BLaER1 treated with 17β-estradiol and CSF1 and Interleukin-3, amounts not matched to agents 10 nM and 100 nM (cell line): ENCODE measurements around the gene FAM83D.
A peak's percentile ranks its signal among the peaks of the same experiment; 100 is the strongest.

Source experiments
- H3K27ac ChIP-seq, 11 experiments: shearing (Covaris generic); formaldehyde crosslinking; 2 replicates each; pipeline ENCODE4 v1.8.1; 2022
- H3K27me3 ChIP-seq, 11 experiments: shearing (Covaris generic); formaldehyde crosslinking; 2 replicates each; pipeline ENCODE4 v1.8.1; 2022
- H3K36me3 ChIP-seq, 11 experiments: shearing (Covaris generic); formaldehyde crosslinking; 2 replicates each; pipeline ENCODE4 v1.8.1; 2022
- H3K4me1 ChIP-seq, 10 experiments: shearing (Covaris generic); formaldehyde crosslinking; 2 replicates each; pipeline ENCODE4 v1.8.1; 2022
- H3K4me2 ChIP-seq, 11 experiments: shearing (Covaris generic); formaldehyde crosslinking; 2 replicates each; pipeline ENCODE4 v1.8.1; 2022
- H3K4me3 ChIP-seq, 10 experiments: shearing (Covaris generic); formaldehyde crosslinking; 2 replicates each; pipeline ENCODE4 v1.8.1; 2022
- H3K9ac ChIP-seq, 11 experiments: shearing (Covaris generic); formaldehyde crosslinking; 2 replicates each; pipeline ENCODE4 v1.8.1; 2022
- H3K9me3 ChIP-seq, 11 experiments: shearing (Covaris generic); formaldehyde crosslinking; replicated peaks in 1 of 11; 2 replicates each; pipeline ENCODE4 v1.8.1; 2022
- H4K20me1 ChIP-seq, 11 experiments: shearing (Covaris generic); formaldehyde crosslinking; 2 replicates each; pipeline ENCODE4 v1.8.1; 2022
- Cebpa-rat ChIP-seq, 11 experiments: shearing (Covaris generic); IDR thresholded peaks; 2 replicates each; pipeline ENCODE4 v1.8.1; 2022

Gene FAM83D

GRCh38 chr20:38935967-38936407, 9.8 kb downstream of the FAM83D start:
- H3K27me3 ChIP-seq, result no peaks in the 10 kb centered on the region
- no peak overlapping the region for H3K9ac ChIP-seq
- no peaks in the 10 kb centered on the region for H3K9me3 ChIP-seq
- TF ChIP-seq Cebpa-rat (IDR thresholded peaks at IDR 0.05), result no peak
- no peak overlapping the region for H3K4me3 ChIP-seq
- peaks cover 0 to 100% (median 99%) of the 10 kb centered on the region in 11 experiments; a peak in 18 of 22 replicates for H4K20me1 ChIP-seq
- no peak overlapping the region for H3K27ac ChIP-seq
- H3K36me3 ChIP-seq, result peaks cover 4 to 100% (median 89%) of the 10 kb centered on the region in 11 experiments; a peak in 19 of 22 replicates
- peak overlapping the region in 2 of 11 experiments; percentile 3 to 24; a peak in 2 of 22 replicates for H3K4me2 ChIP-seq
- peaks cover 6 to 62% (median 33%) of the 10 kb centered on the region in 10 experiments; a peak in 18 of 20 replicates for H3K4me1 ChIP-seq

DNA sequence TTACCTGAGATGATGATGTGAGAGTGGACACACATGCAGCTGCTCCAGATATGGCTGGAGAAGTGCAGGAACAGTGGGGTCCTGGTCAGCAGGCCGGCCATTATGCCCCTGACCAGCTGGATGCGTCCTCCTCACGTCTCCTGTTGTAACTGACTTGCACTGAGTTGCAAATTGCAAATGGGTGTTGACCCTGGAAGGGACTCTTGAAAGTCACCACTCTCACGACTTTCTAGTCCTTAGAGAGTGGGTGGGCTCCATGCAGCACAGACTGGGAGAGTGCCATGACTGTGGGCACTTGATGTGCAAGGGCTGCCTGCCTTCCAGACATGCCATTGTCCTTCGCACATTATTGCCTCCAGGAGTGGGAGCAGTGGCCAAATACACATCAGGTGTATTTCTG, 10.8 kb downstream of the FAM83D start:
- Histone ChIP-seq H3K27me3 (no peaks in the 10 kb centered on the region), H3K27ac (no peak overlapping the region), H4K20me1 (peaks cover 0 to 100% (median 99%) of the 10 kb centered on the region in 11 experiments; a peak in 18 of 22 replicates), H3K36me3 (peaks cover 9 to 100% (median 89%) of the 10 kb centered on the region in 11 experiments; a peak in 21 of 22 replicates), H3K4me2 (peak overlapping the region in 5 of 11 experiments; percentile 3 to 25 (median 18); a peak in 2 of 22 replicates), H3K4me1 (peaks cover 6 to 52% (median 26%) of the 10 kb centered on the region in 10 experiments; a peak in 18 of 20 replicates), H3K4me3 (no peak overlapping the region), H3K9ac (no peak overlapping the region), H3K9me3 (no peaks in the 10 kb centered on the region)
- TF ChIP-seq Cebpa-rat (IDR thresholded peaks at IDR 0.05), result no peak

DNA sequence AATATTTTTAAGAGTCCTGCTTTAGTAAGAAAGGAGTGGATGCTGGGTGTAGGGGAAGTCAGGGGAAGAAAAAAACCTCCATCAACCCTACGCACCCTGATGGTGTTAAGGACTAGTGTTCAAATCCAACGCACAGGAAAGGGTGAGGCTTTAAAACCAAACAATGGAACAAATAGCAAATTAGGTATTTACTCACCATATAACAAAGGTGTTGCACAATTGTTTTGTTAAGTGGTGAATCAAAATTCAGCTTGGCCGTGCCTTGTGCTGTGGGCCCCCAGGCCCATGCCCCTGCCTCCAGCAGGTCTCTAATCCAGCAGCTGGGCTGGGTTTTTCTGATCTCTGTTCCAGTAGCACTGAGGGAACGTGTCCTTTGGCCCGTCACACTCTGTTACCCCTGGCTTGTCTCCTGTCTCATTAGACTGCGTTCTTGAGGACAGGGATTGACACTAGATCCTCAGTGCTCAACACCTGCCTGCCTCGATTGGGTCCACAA, 11.8 kb downstream of the FAM83D start:
- no peaks in the 10 kb centered on the region for H3K27me3 ChIP-seq
- H3K36me3 ChIP-seq, result peaks cover 14 to 100% (median 90%) of the 10 kb centered on the region in 11 experiments; a peak in 21 of 22 replicates
- H3K4me1 ChIP-seq, result peaks cover 6 to 42% (median 20%) of the 10 kb centered on the region in 10 experiments; a peak in 18 of 20 replicates
- H3K4me2 ChIP-seq, result peak overlapping the region in 3 of 11 experiments; percentile 3 to 18 (median 13); a peak in 4 of 22 replicates
- H3K4me3 ChIP-seq, result no peak overlapping the region
- 0 out of 22 replicates have a peak, but pooled peaks of 1 of the 11 experiments have one; percentile 20 for TF ChIP-seq Cebpa-rat (IDR thresholded peaks at IDR 0.05)
- no peak overlapping the region for H3K9ac ChIP-seq
- no peak overlapping the region for H3K27ac ChIP-seq
- H4K20me1 ChIP-seq, result peaks cover 0 to 100% (median 88%) of the 10 kb centered on the region in 11 experiments; a peak in 18 of 22 replicates
- H3K9me3 ChIP-seq, result no peaks in the 10 kb centered on the region

DNA sequence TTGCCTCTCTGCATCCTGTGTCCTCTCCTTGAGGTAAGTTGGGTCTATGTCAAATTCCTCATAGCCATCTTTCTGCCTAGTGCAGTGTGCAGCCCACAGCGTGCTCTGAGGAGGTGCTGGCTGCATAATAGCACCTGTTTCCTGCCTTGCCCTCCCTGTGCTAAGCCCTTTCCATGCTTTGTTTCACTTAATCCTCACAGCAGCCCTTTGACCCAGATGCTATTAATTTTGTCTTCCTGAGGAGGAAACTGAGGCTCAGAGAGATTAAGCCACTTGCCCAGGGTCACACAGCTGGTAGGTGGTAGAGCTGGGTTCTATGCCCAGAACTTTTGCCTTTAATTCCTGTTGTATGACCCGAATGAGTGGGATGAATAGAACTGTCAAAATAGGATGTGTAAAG, 13.5 kb downstream of the FAM83D start:
- no peak overlapping the region for H3K9ac ChIP-seq
- no peak overlapping the region for H3K4me3 ChIP-seq
- peaks cover 6 to 39% (median 20%) of the 10 kb centered on the region in 10 experiments; a peak in 17 of 20 replicates for H3K4me1 ChIP-seq
- no peak for TF ChIP-seq Cebpa-rat (IDR thresholded peaks at IDR 0.05)
- H4K20me1 ChIP-seq, result peaks cover 0 to 99% (median 77%) of the 10 kb centered on the region in 11 experiments; a peak in 18 of 22 replicates
- peaks cover 14 to 100% (median 92%) of the 10 kb centered on the region in 11 experiments; a peak in 21 of 22 replicates for H3K36me3 ChIP-seq
- no peaks in the 10 kb centered on the region for H3K27me3 ChIP-seq
- no peak overlapping the region for H3K4me2 ChIP-seq
- H3K9me3 ChIP-seq, result no peaks in the 10 kb centered on the region
- H3K27ac ChIP-seq, result no peak overlapping the region

GRCh38 chr20:38940644-38941043, 14.4 kb downstream of the FAM83D start:
- H3K9me3 ChIP-seq, result no peaks in the 10 kb centered on the region
- no peak overlapping the region for H3K4me3 ChIP-seq
- no peak overlapping the region for H3K27ac ChIP-seq
- peaks cover 0 to 95% (median 68%) of the 10 kb centered on the region in 11 experiments; a peak in 18 of 22 replicates for H4K20me1 ChIP-seq
- no peak overlapping the region for H3K9ac ChIP-seq
- H3K27me3 ChIP-seq, result no peaks in the 10 kb centered on the region
- no peak for TF ChIP-seq Cebpa-rat (IDR thresholded peaks at IDR 0.05)
- H3K36me3 ChIP-seq, result peaks cover 14 to 98% (median 96%) of the 10 kb centered on the region in 11 experiments; a peak in 21 of 22 replicates
- H3K4me1 ChIP-seq, result peaks cover 6 to 39% (median 19%) of the 10 kb centered on the region in 10 experiments; a peak in 17 of 20 replicates
- H3K4me2 ChIP-seq, result no peak overlapping the region

- Histone ChIP-seq H3K36me3 (peaks cover 14 to 98% (median 97%) of the 10 kb centered on the region in 11 experiments; a peak in 21 of 22 replicates), H3K9me3 (no peaks in the 10 kb centered on the region), H3K4me2 (no peak overlapping the region), H3K4me3 (no peak overlapping the region), H3K27ac (no peak overlapping the region), H4K20me1 (peaks cover 0 to 93% (median 60%) of the 10 kb centered on the region in 11 experiments; a peak in 18 of 22 replicates), H3K4me1 (peaks cover 0 to 27% (median 12%) of the 10 kb centered on the region in 10 experiments; a peak in 11 of 20 replicates), H3K9ac (no peak overlapping the region), H3K27me3 (no peaks in the 10 kb centered on the region)
- no peak for TF ChIP-seq Cebpa-rat (IDR thresholded peaks at IDR 0.05)
Measured at GRCh38 chr20:38941726-38942389, 15.6 kb downstream of the FAM83D start.

DNA sequence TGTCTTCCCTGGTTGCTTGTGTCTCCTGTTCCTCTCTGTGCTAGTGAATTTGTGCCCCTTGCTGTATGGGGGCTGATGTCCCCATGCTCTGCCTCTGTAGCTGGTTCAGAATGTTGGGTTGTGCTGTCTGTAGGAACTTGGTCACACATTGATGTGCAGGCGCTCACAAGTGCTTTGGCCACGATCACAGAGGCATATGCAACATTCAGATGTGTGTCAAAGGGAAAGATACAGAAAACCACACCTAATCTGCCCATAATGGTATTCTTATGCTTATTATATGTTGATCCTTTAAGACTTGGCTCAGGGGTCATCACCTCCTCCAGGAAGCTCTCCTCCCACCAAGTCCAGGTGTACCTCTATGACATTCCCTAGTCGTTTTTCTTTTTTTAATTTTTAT, 18.8 kb downstream of the FAM83D start:
- Histone ChIP-seq H3K9me3 (no peaks in the 10 kb centered on the region), H3K36me3 (peaks cover 21 to 98% (median 97%) of the 10 kb centered on the region in 11 experiments; a peak in 21 of 22 replicates), H3K4me1 (no peaks in the 10 kb centered on the region), H3K4me3 (no peak overlapping the region), H3K4me2 (no peak overlapping the region), H4K20me1 (peaks cover 0 to 81% (median 41%) of the 10 kb centered on the region in 11 experiments; a peak in 18 of 22 replicates), H3K27me3 (no peaks in the 10 kb centered on the region), H3K27ac (no peak overlapping the region), H3K9ac (no peak overlapping the region)
- no peak for TF ChIP-seq Cebpa-rat (IDR thresholded peaks at IDR 0.05)

GRCh38 chr20:38946836-38947235, 20.6 kb downstream of the FAM83D start:
- no peak for TF ChIP-seq Cebpa-rat (IDR thresholded peaks at IDR 0.05)
- no peaks in the 10 kb centered on the region for H3K27me3 ChIP-seq
- no peak overlapping the region for H3K4me3 ChIP-seq
- no peaks in the 10 kb centered on the region for H3K4me1 ChIP-seq
- H3K9ac ChIP-seq, result no peak overlapping the region
- peaks cover 14 to 98% (median 97%) of the 10 kb centered on the region in 11 experiments; a peak in 21 of 22 replicates for H3K36me3 ChIP-seq
- H3K4me2 ChIP-seq, result no peak overlapping the region
- H3K27ac ChIP-seq, result no peak overlapping the region
- H4K20me1 ChIP-seq, result peaks cover 0 to 76% (median 27%) of the 10 kb centered on the region in 11 experiments; a peak in 13 of 22 replicates
- H3K9me3 ChIP-seq, result no peaks in the 10 kb centered on the region

DNA sequence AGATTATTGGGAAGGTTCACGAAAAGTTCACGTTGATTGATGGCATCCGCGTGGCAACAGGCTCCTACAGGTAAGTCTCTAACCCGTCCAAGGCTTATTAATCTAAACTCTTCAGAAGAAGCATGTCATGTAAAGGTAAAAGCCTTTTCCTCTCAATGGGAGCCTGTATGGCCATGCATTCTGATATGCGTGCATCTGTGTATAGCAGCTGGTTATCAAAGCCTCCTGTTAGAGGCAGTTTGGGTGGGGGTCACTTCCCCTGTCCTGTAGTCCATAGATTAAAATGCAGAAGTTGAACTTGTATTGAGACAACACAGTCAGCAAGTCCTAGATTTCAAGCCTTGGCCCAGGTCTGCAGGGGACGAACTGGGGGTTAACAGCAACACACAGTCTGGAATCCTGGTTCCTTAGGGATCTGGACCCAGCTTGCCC, 21.7 kb downstream of the FAM83D start:
- H3K9me3 ChIP-seq, result no peaks in the 10 kb centered on the region
- no peak overlapping the region for H3K27ac ChIP-seq
- no peak overlapping the region for H3K4me2 ChIP-seq
- H3K4me3 ChIP-seq, result no peak overlapping the region
- H4K20me1 ChIP-seq, result peaks cover 0 to 72% (median 20%) of the 10 kb centered on the region in 11 experiments; a peak in 11 of 22 replicates
- peaks cover 8 to 98% (median 97%) of the 10 kb centered on the region in 11 experiments; a peak in 20 of 22 replicates for H3K36me3 ChIP-seq
- TF ChIP-seq Cebpa-rat (IDR thresholded peaks at IDR 0.05), result no peak
- no peaks in the 10 kb centered on the region for H3K4me1 ChIP-seq
- no peak overlapping the region for H3K9ac ChIP-seq
- no peaks in the 10 kb centered on the region for H3K27me3 ChIP-seq
